Stimulated activated naive CD8-positive, alpha-beta T cell treated with anti-CD3 and anti-CD28 coated beads, Interleukin-15, amount 100 ng/mL, for 72 hours (primary cell): ENCODE data around the gene SELENOI.
"Not testable (repeated sequence)": the region's sequence is repeated elsewhere in the genome, so short reads cannot be mapped to it uniquely, and the experiment has no call there.

ENCODE experiments used
- ATAC-seq: fragments of 150-1000 bp; cut with Tn5 transposase; 2 replicates; pipeline ENCODE4 v1.10.0; 2021; ENCODE audit warnings: mild to moderate bottlenecking, moderate library complexity
- DNase-seq, 2 donors: peaks; one replicate each; pipeline ENCODE4 v3.0.0; 2021 to 2022
- H3K27ac Mint-ChIP-seq, 2 donors: one replicate each; pipeline ENCODE4 v1.8.0; 2022; ENCODE audit warnings: mild to moderate bottlenecking in 2 of 2, mixed read lengths in 2 of 2, moderate library complexity in 2 of 2
- H3K27me3 Mint-ChIP-seq: one replicate; pipeline ENCODE4 v1.8.0; 2022; ENCODE audit warnings: mixed read lengths
- H3K4me1 Mint-ChIP-seq: one replicate; pipeline ENCODE4 v1.8.0; 2022; ENCODE audit warnings: mild to moderate bottlenecking, mixed read lengths
- H3K4me3 Mint-ChIP-seq, 2 donors: one replicate each; pipeline ENCODE4 v1.8.0; 2022; ENCODE audit warnings: mild to moderate bottlenecking in 2 of 2, mixed read lengths in 2 of 2, moderate library complexity in 1 of 2
- H3K9me3 Mint-ChIP-seq, 2 donors: one replicate each; pipeline ENCODE4 v1.8.0; 2022; ENCODE audit warnings: mixed read lengths in 2 of 2

SELENOI gene, protein sequence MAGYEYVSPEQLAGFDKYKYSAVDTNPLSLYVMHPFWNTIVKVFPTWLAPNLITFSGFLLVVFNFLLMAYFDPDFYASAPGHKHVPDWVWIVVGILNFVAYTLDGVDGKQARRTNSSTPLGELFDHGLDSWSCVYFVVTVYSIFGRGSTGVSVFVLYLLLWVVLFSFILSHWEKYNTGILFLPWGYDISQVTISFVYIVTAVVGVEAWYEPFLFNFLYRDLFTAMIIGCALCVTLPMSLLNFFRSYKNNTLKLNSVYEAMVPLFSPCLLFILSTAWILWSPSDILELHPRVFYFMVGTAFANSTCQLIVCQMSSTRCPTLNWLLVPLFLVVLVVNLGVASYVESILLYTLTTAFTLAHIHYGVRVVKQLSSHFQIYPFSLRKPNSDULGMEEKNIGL

DNA sequence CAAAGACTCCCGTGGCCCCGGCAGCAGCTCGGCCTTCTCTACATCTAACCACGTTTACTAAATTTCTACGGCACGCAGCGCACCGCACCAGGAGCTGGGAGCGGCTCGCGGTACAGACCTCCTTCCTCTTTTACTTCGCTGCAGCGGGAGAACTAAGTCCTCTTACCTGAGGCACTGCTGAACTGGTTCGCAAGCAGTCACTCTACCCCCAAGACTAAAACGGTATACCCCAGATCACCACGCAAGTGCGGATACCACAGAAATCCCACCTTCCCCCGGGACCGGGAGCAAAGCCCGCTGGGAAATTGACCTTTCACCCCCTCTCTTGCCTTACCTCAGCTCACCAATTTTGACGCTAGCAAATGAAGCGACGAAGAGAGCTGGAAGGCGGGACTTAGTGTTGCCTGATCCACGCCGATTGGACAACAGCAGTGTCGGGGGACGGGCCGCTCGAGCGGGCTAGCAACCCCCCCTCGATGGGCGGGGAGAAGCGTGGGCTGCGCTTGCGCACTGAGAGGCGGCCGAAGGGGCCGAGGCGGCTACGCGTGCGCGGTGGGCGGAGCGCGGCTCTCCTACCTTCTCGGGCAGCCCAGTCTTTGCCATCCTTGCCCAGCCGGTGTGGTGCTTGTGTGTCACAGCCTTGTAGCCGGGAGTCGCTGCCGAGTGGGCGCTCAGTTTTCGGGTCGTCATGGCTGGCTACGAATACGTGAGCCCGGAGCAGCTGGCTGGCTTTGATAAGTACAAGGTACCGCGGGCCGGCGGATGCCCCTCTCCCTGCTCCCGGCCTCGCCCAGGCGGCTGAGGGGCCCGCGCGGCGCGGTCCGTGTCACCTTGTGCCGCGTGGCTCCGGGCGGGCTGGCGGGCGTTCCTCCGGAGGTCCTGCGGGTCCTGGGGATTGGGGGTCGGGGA is at the start of gene SELENOI:
Gene SELENOI, plus strand, starts transcription at position 599 of the 909 bp plus-strand sequence. Its CDS starts 90 bp downstream, at position 689.
- peak within 1 kb of the TSS; percentile 96 to 99 for H3K27ac Mint-ChIP-seq
- no peaks in the 10 kb centered on the region for H3K27me3 Mint-ChIP-seq
- peak; percentile 95 for ATAC-seq
- peak within 1 kb of the TSS; percentile 92 to 94 for H3K4me3 Mint-ChIP-seq
- no peaks in the 10 kb centered on the region for H3K9me3 Mint-ChIP-seq
- peak; percentile 100 for DNase-seq
- H3K4me1 Mint-ChIP-seq = peaks cover 42% of the 10 kb centered on the region

DNA sequence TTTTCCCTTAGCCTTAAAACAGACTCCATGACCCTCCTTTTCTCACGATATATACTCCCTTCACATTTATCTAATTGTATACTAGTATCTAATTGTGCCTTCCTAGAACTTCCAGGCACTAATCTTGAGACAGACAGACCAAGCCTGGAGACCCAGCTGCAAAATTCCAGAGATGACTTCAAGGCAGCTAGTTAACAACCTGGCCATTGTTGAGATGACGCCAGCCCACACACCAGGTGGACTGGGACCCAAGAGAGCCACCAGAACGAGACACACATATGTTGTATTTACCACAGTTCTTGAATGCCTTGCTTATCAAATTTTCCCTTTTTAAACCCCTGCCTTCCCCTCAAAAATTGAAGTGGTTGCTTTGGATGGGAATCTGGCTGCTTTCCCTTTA is 48.9 kb upstream of the SELENOI start:
- Mint-ChIP-seq H3K27me3 (no peaks in the 10 kb centered on the region), H3K9me3 (no peaks in the 10 kb centered on the region), H3K27ac (no peak overlapping the region), H3K4me1 (peaks cover 7% of the 10 kb centered on the region), H3K4me3 (no peak overlapping the region)
- DNase-seq (no peak), ATAC-seq (no peak)

DNA sequence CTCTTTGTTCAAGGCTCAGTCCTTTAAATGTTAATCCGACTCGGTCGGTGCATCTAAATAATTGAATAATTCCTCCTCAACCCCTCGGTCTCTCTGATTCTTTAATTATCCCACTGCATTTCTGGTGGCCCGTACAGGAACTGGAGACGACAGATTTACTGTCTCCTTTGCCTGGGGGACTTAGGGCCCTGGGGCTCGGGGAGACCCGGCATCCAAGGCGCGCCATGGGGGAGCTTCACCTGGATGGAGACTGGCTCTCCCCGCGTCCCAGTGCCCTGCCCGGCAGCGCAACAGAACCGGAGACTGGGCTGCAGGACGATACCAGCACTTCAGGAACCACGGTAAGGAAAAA is 47.7 kb upstream of the SELENOI start:
- DNase-seq (no peak), ATAC-seq (no peak)
- Mint-ChIP-seq H3K4me3 (no peak overlapping the region), H3K27ac (no peak overlapping the region), H3K4me1 (no peaks in the 10 kb centered on the region), H3K9me3 (no peaks in the 10 kb centered on the region), H3K27me3 (no peaks in the 10 kb centered on the region)

DNA sequence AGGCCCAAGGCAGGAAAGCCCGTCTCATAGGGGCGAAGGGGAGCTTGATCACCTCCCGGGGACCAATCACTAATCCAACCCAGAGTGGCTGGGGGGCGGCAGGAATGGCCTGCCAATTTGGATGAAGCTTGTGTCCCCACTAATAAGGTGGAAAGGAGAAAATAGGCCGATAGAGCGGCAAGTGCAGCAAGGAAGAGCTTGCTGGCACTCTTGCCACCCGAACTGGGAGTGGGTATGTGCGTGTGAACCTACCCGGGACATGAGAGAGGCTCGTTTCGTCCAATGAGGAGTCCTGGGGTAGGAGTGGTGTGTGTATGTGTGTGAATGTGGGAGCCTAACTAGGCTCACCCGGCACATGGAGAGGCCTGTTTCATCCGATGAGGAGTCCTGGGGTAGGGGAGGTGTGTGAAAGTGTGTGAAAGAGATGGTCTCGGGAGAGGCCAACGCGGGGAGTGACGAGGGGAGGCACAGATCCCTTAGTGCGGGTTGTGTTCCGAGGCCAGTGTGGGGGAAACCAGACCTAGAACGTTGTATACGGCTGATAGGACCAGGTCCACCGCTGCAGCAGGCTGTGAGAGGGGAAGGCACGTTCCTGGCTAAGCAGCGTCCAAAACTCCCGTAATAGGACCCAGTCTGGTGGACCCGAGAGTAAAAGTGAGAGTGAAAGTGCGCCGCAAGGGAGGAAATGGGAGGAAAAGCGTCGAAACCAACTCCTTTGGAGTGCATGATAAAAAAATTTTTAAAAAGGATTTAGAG is 47.1 kb upstream of the SELENOI start:
- Mint-ChIP-seq H3K27ac (no peak overlapping the region), H3K27me3 (no peaks in the 10 kb centered on the region), H3K4me3 (no peak overlapping the region), H3K4me1 (no peaks in the 10 kb centered on the region), H3K9me3 (no peaks in the 10 kb centered on the region)
- ATAC-seq (peak; percentile 80), DNase-seq (peak; percentile 35 to 42)

GRCh38 chr2:26299471-26300101 is 46.4 kb upstream of the SELENOI start:
- peak; percentile 59 for ATAC-seq
- H3K4me3 Mint-ChIP-seq = no peak overlapping the region
- DNase-seq = peak; percentile 25 to 30
- no peak overlapping the region for H3K27ac Mint-ChIP-seq
- H3K27me3 Mint-ChIP-seq = no peaks in the 10 kb centered on the region
- H3K9me3 Mint-ChIP-seq = no peaks in the 10 kb centered on the region
- H3K4me1 Mint-ChIP-seq = no peaks in the 10 kb centered on the region

- no peak overlapping the region for H3K27ac Mint-ChIP-seq
- ATAC-seq = no peak
- peak in 1 of 2 donors; percentile 18 for DNase-seq
- no peaks in the 10 kb centered on the region for H3K4me1 Mint-ChIP-seq
- no peaks in the 10 kb centered on the region for H3K9me3 Mint-ChIP-seq
- H3K27me3 Mint-ChIP-seq = no peaks in the 10 kb centered on the region
- no peak overlapping the region for H3K4me3 Mint-ChIP-seq
Measured at GRCh38 chr2:26300234-26300925, 45.6 kb upstream of the SELENOI start.

DNA sequence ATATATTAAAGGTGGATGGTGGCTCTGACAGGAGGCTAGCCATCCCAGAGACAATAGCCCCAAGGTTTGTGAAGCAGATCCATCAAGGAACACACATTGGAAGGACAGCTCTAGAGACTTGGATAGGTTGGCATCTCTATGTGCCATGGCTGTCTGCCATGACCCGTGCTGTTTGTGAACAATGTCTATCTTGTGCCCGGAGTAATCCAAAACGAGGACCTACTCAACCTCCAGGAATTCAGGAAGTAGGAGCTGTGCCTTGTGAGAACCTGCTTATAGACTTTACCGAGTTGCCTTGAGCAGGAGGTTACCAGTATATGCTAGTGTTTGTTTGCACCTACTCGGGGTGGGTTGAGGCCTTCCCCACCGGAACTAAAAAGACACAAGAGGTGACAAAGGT is 43.1 kb upstream of the SELENOI start:
- DNase-seq = no peak
- Mint-ChIP-seq H3K9me3 (no peaks in the 10 kb centered on the region), H3K27ac (no peak overlapping the region), H3K4me1 (no peaks in the 10 kb centered on the region), H3K27me3 (no peaks in the 10 kb centered on the region), H3K4me3 (no peak overlapping the region)
- ATAC-seq = no peak

- not testable (repeated sequence) for DNase-seq, H3K27ac Mint-ChIP-seq, ATAC-seq, H3K9me3 Mint-ChIP-seq, H3K4me3 Mint-ChIP-seq, H3K27me3 Mint-ChIP-seq, H3K4me1 Mint-ChIP-seq
Measured at GRCh38 chr2:26305094-26305493, 40.8 kb upstream of the SELENOI start.

- DNase-seq = no peak
- no peak for ATAC-seq
- Mint-ChIP-seq H3K27me3 (no peaks in the 10 kb centered on the region), H3K4me1 (no peaks in the 10 kb centered on the region), H3K27ac (no peak overlapping the region), H3K4me3 (no peak overlapping the region), H3K9me3 (no peaks in the 10 kb centered on the region)
Measured at GRCh38 chr2:26305540-26305939, 40.4 kb upstream of the SELENOI start.

GRCh38 chr2:26309921-26310320 is 36.0 kb upstream of the SELENOI start:
- H3K27ac Mint-ChIP-seq = peak overlapping the region; percentile 31 to 87
- H3K27me3 Mint-ChIP-seq = no peaks in the 10 kb centered on the region
- no peaks in the 10 kb centered on the region for H3K9me3 Mint-ChIP-seq
- H3K4me3 Mint-ChIP-seq = no peak overlapping the region
- ATAC-seq (no peak), DNase-seq (no peak)
- H3K4me1 Mint-ChIP-seq = no peaks in the 10 kb centered on the region

- H3K27me3 Mint-ChIP-seq = no peaks in the 10 kb centered on the region
- H3K4me1 Mint-ChIP-seq = no peaks in the 10 kb centered on the region
- H3K27ac Mint-ChIP-seq = no peak overlapping the region
- ATAC-seq = no peak
- no peaks in the 10 kb centered on the region for H3K9me3 Mint-ChIP-seq
- no peak for DNase-seq
- H3K4me3 Mint-ChIP-seq = no peak overlapping the region
Measured at GRCh38 chr2:26312471-26312870, 33.5 kb upstream of the SELENOI start.

DNA sequence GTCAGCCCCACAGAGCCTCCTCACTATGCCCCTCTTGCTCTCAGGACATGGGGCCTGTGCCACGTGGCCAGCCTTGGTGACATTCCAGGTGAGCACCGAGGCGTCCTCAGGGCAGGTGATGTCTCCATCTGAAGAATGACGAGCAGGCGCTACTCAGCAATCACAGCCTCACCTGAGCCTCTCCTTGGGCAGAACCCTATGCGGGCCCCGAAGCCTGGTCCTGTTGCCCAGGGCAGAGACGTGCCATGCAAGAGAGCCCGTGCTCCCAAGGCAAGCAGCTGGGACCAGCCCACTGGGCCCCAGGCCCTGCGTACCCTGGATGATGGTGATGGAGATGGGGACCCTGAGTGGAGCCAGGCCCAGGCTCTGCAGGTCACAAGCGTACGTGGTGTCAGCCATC is 32.5 kb upstream of the SELENOI start:
- no peak overlapping the region for H3K27ac Mint-ChIP-seq
- no peaks in the 10 kb centered on the region for H3K27me3 Mint-ChIP-seq
- ATAC-seq = no peak
- DNase-seq = no peak
- H3K4me1 Mint-ChIP-seq = no peaks in the 10 kb centered on the region
- no peaks in the 10 kb centered on the region for H3K9me3 Mint-ChIP-seq
- no peak overlapping the region for H3K4me3 Mint-ChIP-seq

GRCh38 chr2:26314243-26314642 is 31.7 kb upstream of the SELENOI start:
- ATAC-seq (no peak), DNase-seq (no peak)
- Mint-ChIP-seq H3K27me3 (no peaks in the 10 kb centered on the region), H3K9me3 (no peaks in the 10 kb centered on the region), H3K4me3 (no peak overlapping the region), H3K27ac (no peak overlapping the region), H3K4me1 (no peaks in the 10 kb centered on the region)

GRCh38 chr2:26316041-26316440 is 29.9 kb upstream of the SELENOI start:
- ATAC-seq (peak; percentile 23), DNase-seq (no peak)
- Mint-ChIP-seq H3K4me3 (no peak overlapping the region), H3K27me3 (no peaks in the 10 kb centered on the region), H3K27ac (no peak overlapping the region), H3K4me1 (no peaks in the 10 kb centered on the region), H3K9me3 (no peaks in the 10 kb centered on the region)

DNA sequence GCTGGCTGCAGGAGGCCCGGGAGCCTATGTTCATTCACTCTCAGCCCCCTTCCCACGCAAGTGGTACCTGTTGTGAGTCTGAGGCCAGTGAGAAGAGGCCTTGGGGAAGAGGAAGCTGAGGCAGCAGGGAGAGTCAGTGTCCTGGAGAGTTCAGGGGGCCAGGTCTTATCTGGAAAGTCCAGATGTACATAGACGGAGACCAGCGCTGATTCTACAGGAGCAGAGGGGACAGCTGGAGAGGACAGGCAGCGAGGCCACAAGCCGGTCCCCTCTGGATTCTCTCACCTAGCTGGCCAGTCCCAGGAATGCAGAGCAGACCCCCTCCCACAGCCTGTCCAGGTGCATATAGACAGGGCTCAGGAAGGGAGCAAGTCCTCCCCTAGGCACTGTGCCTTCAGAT is 29.1 kb upstream of the SELENOI start:
- no peak for DNase-seq
- Mint-ChIP-seq H3K9me3 (no peaks in the 10 kb centered on the region), H3K4me1 (no peaks in the 10 kb centered on the region), H3K27me3 (no peaks in the 10 kb centered on the region), H3K27ac (peak overlapping the region in 1 of 2 donors; percentile 17), H3K4me3 (no peak overlapping the region)
- ATAC-seq = no peak
